Mesodermal cell (in vitro differentiated cells): ENCODE results near the gene KLF14. TPM values are rescaled to one million over a fixed set of nuclear protein-coding genes. Genes with fewer than 3 reads are reported as not detected.
A peak's percentile ranks its signal among the peaks of the same experiment; 100 is the strongest.
"Not testable (repeated sequence)": the region's sequence is repeated elsewhere in the genome, so short reads cannot be mapped to it uniquely, and the experiment has no call there.

Experiments used
- H3K27ac ChIP-seq: 2 replicates; pipeline ENCODE4 v1.7.0; 2013; ENCODE audit warnings: mild to moderate bottlenecking, low read depth, low read length, moderate library complexity; ENCODE audit not compliant: severe bottlenecking
- H3K36me3 ChIP-seq: 2 replicates; pipeline ENCODE4 v1.7.1; 2013; ENCODE audit warnings: mild to moderate bottlenecking, low read length, moderate library complexity; ENCODE audit not compliant: control insufficient read depth, insufficient read depth
- H3K4me1 ChIP-seq: one replicate; pipeline ENCODE4 v1.7.1; 2013; ENCODE audit warnings: mild to moderate bottlenecking, low read length; ENCODE audit not compliant: insufficient read depth, control insufficient read depth, poor library complexity, severe bottlenecking
- H3K4me3 ChIP-seq: 2 replicates; pipeline ENCODE4 v1.7.0; 2013; ENCODE audit warnings: low read length, control low read depth, mild to moderate bottlenecking; ENCODE audit not compliant: insufficient read depth, poor library complexity, severe bottlenecking; ENCODE audit errors: extremely low read depth
- H3K9me3 ChIP-seq: 2 replicates; pipeline ENCODE4 v1.7.1; 2013; ENCODE audit warnings: mild to moderate bottlenecking, low read length, moderate library complexity; ENCODE audit not compliant: control insufficient read depth
- WGBS, 2 experiments: methylation state at CpG; one replicate each; pipeline ENCODE4 v1.1.5; 2013; ENCODE audit warnings: missing lambda C conversion rate in 2 of 2; ENCODE audit not compliant: insufficient coverage in 2 of 2; 5-methylcytosine and 5-hydroxymethylcytosine counted together
- polyA plus RNA-seq, 2 experiments: library from polyadenylated mRNA; stranded (reverse); fragments of 50-300 nt; gene quantifications; one replicate each; pipeline ENCODE4 v1.2.3, GENCODE V29; 2013

KLF14 gene
- not detected for polyA plus RNA-seq (2013, experiment 1 of 2)
- polyA plus RNA-seq (2013, experiment 2 of 2) = not detected

GRCh38 chr7:130733931-130734814 lies at the start of gene KLF14:
TSS of gene KLF14 (minus strand) at chr7:130734207. CDS start at chr7:130734033, 174 bp downstream.
- H3K4me3 ChIP-seq = peak within 1 kb of the TSS; percentile 49
- peaks cover 6% of the 10 kb centered on the region for H3K4me1 ChIP-seq
- H3K27ac ChIP-seq = no peak within 1 kb of the TSS
- peaks cover 16% of the 10 kb centered on the region for H3K9me3 ChIP-seq
- WGBS, 2 experiments = 1% methylated on average over 73 to 82 of the region's 100 CpGs
- H3K36me3 ChIP-seq = no peaks in the 10 kb centered on the region

- H3K4me3 ChIP-seq = no peak overlapping the region
- no peaks in the 10 kb centered on the region for H3K4me1 ChIP-seq
- no peaks in the 10 kb centered on the region for H3K9me3 ChIP-seq
- H3K36me3 ChIP-seq = no peaks in the 10 kb centered on the region
- no peak overlapping the region for H3K27ac ChIP-seq
Observed at GRCh38 chr7:130781346-130781745, 47.3 kb upstream of the KLF14 start.

GRCh38 chr7:130777426-130777825 lies 43.4 kb upstream of the KLF14 start:
- H3K27ac ChIP-seq = no peak overlapping the region
- 80 to 83% methylated on average over 1 to 2 of the region's 2 CpGs for WGBS, 2 experiments
- H3K36me3 ChIP-seq = no peaks in the 10 kb centered on the region
- H3K4me3 ChIP-seq = no peak overlapping the region
- H3K9me3 ChIP-seq = no peaks in the 10 kb centered on the region
- H3K4me1 ChIP-seq = no peaks in the 10 kb centered on the region

- H3K27ac ChIP-seq, H3K36me3 ChIP-seq, H3K9me3 ChIP-seq, H3K4me1 ChIP-seq, H3K4me3 ChIP-seq: not testable (repeated sequence)
- 90 to 95% methylated on average over 2 of the region's 5 CpGs for WGBS, 2 experiments
Observed at GRCh38 chr7:130772456-130772855, 38.4 kb upstream of the KLF14 start.

- Histone ChIP-seq H3K9me3 (peaks cover 5% of the 10 kb centered on the region), H3K4me3 (no peak overlapping the region), H3K27ac (no peak overlapping the region), H3K4me1 (no peaks in the 10 kb centered on the region), H3K36me3 (no peaks in the 10 kb centered on the region)
- WGBS, 2 experiments = no CpG with 5 or more reads among the region's 1 CpG
Observed at GRCh38 chr7:130768854-130769253, 34.8 kb upstream of the KLF14 start.

GRCh38 chr7:130764569-130764968 lies 30.6 kb upstream of the KLF14 start:
- not testable (repeated sequence) for H3K9me3 ChIP-seq, H3K4me3 ChIP-seq, H3K4me1 ChIP-seq, H3K36me3 ChIP-seq, H3K27ac ChIP-seq
- 100% methylated on average over 1 of the region's 4 CpGs; no CpG with 5 or more reads in 1 of the 2 experiments for WGBS, 2 experiments

GRCh38 chr7:130758429-130759056 lies 24.5 kb upstream of the KLF14 start:
- H3K9me3 ChIP-seq = no peaks in the 10 kb centered on the region
- no peak overlapping the region for H3K4me3 ChIP-seq
- H3K27ac ChIP-seq = no peak overlapping the region
- H3K4me1 ChIP-seq = no peaks in the 10 kb centered on the region
- no CpG with 5 or more reads among the region's 2 CpGs for WGBS, 2 experiments
- no peaks in the 10 kb centered on the region for H3K36me3 ChIP-seq

GRCh38 chr7:130756316-130756715 lies 22.3 kb upstream of the KLF14 start:
- 67 to 70% methylated on average over 1 of the region's 2 CpGs for WGBS, 2 experiments

GRCh38 chr7:130752424-130752823 lies 18.4 kb upstream of the KLF14 start:
- Histone ChIP-seq H3K27ac (no peak overlapping the region), H3K4me1 (no peaks in the 10 kb centered on the region), H3K9me3 (no peaks in the 10 kb centered on the region), H3K4me3 (no peak overlapping the region), H3K36me3 (no peaks in the 10 kb centered on the region)
- WGBS, 2 experiments = 81 to 92% methylated on average over 5 to 6 of the region's 8 CpGs

More at GRCh38 chr7:130756316-130756715, 22.3 kb upstream of the KLF14 start:
- Histone ChIP-seq H3K4me3 (no peak overlapping the region), H3K4me1 (no peaks in the 10 kb centered on the region), H3K36me3 (no peaks in the 10 kb centered on the region), H3K9me3 (no peaks in the 10 kb centered on the region), H3K27ac (no peak overlapping the region)

- no CpG with 5 or more reads among the region's 3 CpGs for WGBS, 2 experiments
- Histone ChIP-seq H3K27ac (no peak overlapping the region), H3K4me1 (no peaks in the 10 kb centered on the region), H3K36me3 (no peaks in the 10 kb centered on the region), H3K9me3 (no peaks in the 10 kb centered on the region), H3K4me3 (no peak overlapping the region)
Observed at GRCh38 chr7:130750755-130751154, 16.7 kb upstream of the KLF14 start.
